ENCODE data around the gene DHCR7.

DHCR7 gene

GRCh38 chr11:71448257-71449171, at the start of gene DHCR7:
Gene DHCR7 (minus strand): TSS chr11:71448393. CDS start chr11:71444952, 3,441 bp downstream.
- DNase-seq (ENCODE audit: low spot score): peak; percentile 98

- DNase-seq (ENCODE audit: low spot score): no peak
These were observed 48.2 kb upstream of the DHCR7 start for GRCh38 chr11:71496421-71496820.

- no peak for DNase-seq (ENCODE audit: low spot score)
These were observed 47.4 kb upstream of the DHCR7 start for GRCh38 chr11:71495286-71496230.

GRCh38 chr11:71491940-71492339, 43.7 kb upstream of the DHCR7 start:
- DNase-seq (ENCODE audit: low spot score): no peak

- DNase-seq (ENCODE audit: low spot score): no peak
These were observed 43.3 kb upstream of the DHCR7 start for GRCh38 chr11:71491531-71491930.

GRCh38 chr11:71490731-71491390, 42.7 kb upstream of the DHCR7 start:
- no peak for DNase-seq (ENCODE audit: low spot score)

GRCh38 chr11:71490044-71490730, 42.0 kb upstream of the DHCR7 start:
- DNase-seq (ENCODE audit: low spot score): no peak

GRCh38 chr11:71489311-71490043, 41.3 kb upstream of the DHCR7 start:
- DNase-seq (ENCODE audit: low spot score): no peak

- no peak for DNase-seq (ENCODE audit: low spot score)
These were observed 40.6 kb upstream of the DHCR7 start for GRCh38 chr11:71488681-71489270.

- DNase-seq (ENCODE audit: low spot score): no peak
These were observed 38.1 kb upstream of the DHCR7 start for GRCh38 chr11:71486320-71486719.

GRCh38 chr11:71485466-71485865, 37.3 kb upstream of the DHCR7 start:
- DNase-seq (ENCODE audit: low spot score): no peak

- DNase-seq (ENCODE audit: low spot score): no peak
These were observed 36.8 kb upstream of the DHCR7 start for GRCh38 chr11:71485063-71485399.

- no peak for DNase-seq (ENCODE audit: low spot score)
These were observed 36.3 kb upstream of the DHCR7 start for GRCh38 chr11:71484248-71485062.

GRCh38 chr11:71483692-71484091, 35.5 kb upstream of the DHCR7 start:
- no peak for DNase-seq (ENCODE audit: low spot score)

- no peak for DNase-seq (ENCODE audit: low spot score)
These were observed 34.7 kb upstream of the DHCR7 start for GRCh38 chr11:71482746-71483364.

- DNase-seq (ENCODE audit: low spot score): no peak
These were observed 34.0 kb upstream of the DHCR7 start for GRCh38 chr11:71482216-71482615.

- no peak for DNase-seq (ENCODE audit: low spot score)
These were observed 33.1 kb upstream of the DHCR7 start for GRCh38 chr11:71481101-71481960.

GRCh38 chr11:71478528-71478840, 30.3 kb upstream of the DHCR7 start:
- no peak for DNase-seq (ENCODE audit: low spot score)

Data from D341Med (cell line).